Measurements from ENCODE around the gene TMEM163. TPM values are rescaled to one million over a fixed set of nuclear protein-coding genes. Genes with fewer than 3 reads are reported as not detected.

TMEM163 gene
- total and polyA plus RNA-seq, 2 of the 13 experiments (the other 11 are each of a cell fraction or from before 2014, with no cell fraction given), result 0.05 TPM; not detected in 1

- TF ChIP-seq MLX (CRISPR knock-in tag; IDR thresholded peaks at IDR 0.05) (peak; percentile 48), THAP7 (CRISPR knock-in tag; IDR thresholded peaks at IDR 0.05) (no peak), CEBPB (IDR thresholded peaks at IDR 0.05; ENCODE audit: borderline replicate concordance, low read depth, low read length) (peak; percentile 81), SKIL (CRISPR knock-in tag; IDR thresholded peaks at IDR 0.05; ENCODE audit: borderline replicate concordance) (peak; percentile 83; the same call in 1 of the 2 replicates), SRF (IDR thresholded peaks at IDR 0.05; ENCODE audit: low read depth, low read length) (peak; percentile 52), MTF2 (CRISPR knock-in tag; IDR thresholded peaks at IDR 0.05; ENCODE audit: borderline replicate concordance) (no peak), FOXA1 (IDR thresholded peaks at IDR 0.05) (peak; percentile 93), FOXA1 (CRISPR knock-in tag; IDR thresholded peaks at IDR 0.05) (peak; percentile 99), ETV6 (CRISPR knock-in tag; conservative IDR thresholded peaks at IDR 0.05) (no peak; the same call in 1 of the 2 replicates)
- TF ChIP-seq, protein P1, sequence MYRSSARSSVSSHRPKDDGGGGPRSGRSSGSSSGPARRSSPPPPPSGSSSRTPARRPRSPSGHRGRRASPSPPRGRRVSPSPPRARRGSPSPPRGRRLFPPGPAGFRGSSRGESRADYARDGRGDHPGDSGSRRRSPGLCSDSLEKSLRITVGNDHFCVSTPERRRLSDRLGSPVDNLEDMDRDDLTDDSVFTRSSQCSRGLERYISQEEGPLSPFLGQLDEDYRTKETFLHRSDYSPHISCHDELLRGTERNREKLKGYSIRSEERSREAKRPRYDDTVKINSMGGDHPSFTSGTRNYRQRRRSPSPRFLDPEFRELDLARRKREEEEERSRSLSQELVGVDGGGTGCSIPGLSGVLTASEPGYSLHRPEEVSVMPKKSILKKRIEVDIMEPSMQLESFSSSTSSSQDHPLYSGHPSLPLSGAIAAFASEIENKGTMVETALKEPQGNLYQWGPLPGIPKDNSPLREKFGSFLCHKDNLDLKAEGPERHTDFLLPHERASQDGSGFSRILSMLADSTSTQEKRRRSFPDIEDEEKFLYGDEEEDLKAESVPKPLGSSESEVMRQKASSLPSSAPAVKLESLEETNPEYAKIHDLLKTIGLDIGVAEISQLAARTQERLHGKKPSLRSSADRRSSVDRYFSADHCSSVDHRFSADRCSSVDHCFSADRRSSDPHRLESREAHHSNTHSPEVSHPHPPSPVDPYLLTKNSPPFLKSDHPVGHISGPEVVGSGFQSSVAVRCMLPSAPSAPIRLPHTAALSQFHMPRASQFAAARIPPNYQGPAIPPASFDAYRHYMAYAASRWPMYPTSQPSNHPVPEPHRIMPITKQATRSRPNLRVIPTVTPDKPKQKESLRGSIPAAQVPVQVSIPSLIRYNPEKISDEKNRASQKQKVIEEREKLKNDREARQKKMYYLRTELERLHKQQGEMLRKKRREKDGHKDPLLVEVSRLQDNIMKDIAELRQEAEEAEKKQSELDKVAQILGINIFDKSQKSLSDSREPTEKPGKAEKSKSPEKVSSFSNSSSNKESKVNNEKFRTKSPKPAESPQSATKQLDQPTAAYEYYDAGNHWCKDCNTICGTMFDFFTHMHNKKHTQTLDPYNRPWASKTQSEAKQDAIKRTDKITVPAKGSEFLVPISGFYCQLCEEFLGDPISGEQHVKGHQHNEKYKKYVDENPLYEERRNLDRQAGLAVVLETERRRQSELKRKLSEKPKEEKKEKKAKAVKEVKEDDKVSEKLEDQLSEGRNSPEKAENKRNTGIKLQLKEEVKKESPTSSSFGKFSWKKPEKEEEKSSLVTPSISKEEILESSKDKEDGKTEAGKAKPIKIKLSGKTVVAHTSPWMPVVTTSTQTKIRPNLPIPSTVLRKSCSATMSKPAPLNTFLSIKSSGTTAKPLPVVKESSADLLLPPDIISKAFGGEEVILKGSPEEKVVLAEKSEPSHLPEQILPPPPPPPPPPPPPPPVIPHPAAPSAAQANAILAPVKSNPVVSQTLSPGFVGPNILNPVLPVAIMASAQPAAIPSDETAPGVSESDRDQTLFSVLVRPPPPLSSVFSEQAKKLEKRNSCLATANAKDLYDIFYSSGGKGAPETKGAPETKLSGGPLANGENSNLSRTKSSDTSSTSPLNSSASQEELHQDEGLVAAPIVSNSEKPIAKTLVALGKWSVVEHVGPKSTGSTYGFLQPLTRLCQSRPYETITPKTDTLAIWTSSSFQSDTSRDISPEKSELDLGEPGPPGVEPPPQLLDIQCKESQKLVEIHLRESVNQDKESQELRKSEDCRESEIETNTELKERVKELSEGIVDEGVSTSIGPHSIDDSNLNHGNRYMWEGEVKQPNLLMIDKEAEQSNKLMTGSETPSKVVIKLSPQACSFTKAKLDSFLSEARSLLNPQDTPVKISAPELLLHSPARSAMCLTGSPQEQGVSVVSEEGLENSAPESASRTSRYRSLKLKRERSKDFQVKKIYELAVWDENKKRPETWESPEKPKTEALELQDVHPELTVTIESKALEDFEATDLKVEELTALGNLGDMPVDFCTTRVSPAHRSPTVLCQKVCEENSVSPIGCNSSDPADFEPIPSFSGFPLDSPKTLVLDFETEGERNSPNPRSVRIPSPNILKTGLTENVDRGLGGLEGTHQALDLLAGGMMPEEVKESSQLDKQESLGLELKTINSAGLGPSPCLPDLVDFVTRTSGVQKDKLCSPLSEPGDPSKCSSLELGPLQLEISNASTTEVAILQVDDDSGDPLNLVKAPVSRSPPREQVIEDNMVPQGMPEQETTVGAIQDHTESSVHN (CRISPR knock-in tag; IDR thresholded peaks at IDR 0.05), result peak; percentile 86
Measured at GRCh38 chr2:134411828-134412638, 306.8 kb downstream of the TMEM163 start (continued).

Measured in HepG2 (cell line).